GM23248 (cell line): Measurements from ENCODE around the gene TRIM72.

Source experiments
- EZH2 ChIP-seq: fragments of 200-600 bp; sonication (generic); IDR thresholded peaks from 2 replicates; pipeline ENCODE4 v1.6.1; 2018; ENCODE audit warnings: antibody characterized with exemption, mild to moderate bottlenecking; ENCODE audit not compliant: insufficient read depth, poor library complexity, severe bottlenecking
- EZH2phosphoT487 ChIP-seq: fragments of 200-600 bp; sonication (generic); IDR thresholded peaks from 2 replicates; pipeline ENCODE4 v1.6.1; 2018; ENCODE audit warnings: antibody characterized with exemption, moderate library complexity, mild to moderate bottlenecking, low read depth; ENCODE audit not compliant: insufficient read depth

DNA sequence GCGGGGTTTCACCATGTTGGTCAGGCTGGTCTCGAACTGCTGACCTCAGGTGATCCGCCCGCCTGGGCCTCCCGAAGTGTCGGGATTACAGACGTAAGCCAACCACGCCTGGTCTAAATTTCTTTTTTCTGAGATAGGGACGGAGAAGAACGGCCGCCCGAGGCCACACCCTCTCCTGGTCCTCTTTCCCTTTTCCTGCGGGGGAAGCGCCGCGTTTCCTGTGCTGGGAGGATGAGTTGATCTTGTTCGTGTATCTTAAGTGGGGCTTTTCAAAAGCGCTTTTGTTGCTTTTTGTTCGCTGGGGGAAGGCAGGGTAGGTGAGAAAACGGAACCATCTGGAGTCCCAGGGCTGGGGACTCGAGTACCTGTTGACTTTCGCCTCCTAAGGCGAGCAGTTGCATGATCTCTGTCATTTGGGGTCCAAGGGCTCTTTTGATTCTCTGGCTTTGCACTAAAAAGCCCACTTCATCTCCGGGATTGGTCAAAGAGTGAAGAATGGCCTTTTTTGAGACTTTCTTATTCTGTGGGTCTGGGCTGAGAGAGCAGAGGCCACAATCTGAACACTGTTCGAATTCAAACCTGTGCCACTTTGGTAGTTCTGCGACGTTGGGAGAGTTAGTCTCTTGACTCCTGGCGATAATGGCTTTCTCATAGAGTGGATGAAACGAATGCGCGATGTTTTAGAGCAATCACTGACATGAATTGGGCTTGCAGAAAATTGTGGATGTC, 32.7 kb upstream of the TRIM72 start:
- TF ChIP-seq EZH2: no peak
- no peak for TF ChIP-seq EZH2phosphoT487
